Liver (tissue), 3 donors: Measurements from ENCODE around the gene JAG1.

ENCODE experiments used
- EGR1 ChIP-seq, 2 donors: IDR thresholded peaks; 2 replicates each; pipeline ENCODE4 v1.6.1; 2016 to 2018; ENCODE audit warnings: antibody characterized with exemption in 2 of 2, low read depth in 2 of 2
- FOXA1 ChIP-seq: IDR thresholded peaks from 2 replicates; pipeline ENCODE4 v1.6.1; 2016; ENCODE audit warnings: antibody characterized with exemption
- FOXA2 ChIP-seq: IDR thresholded peaks from 2 replicates; pipeline ENCODE4 v1.6.1; 2016; ENCODE audit warnings: antibody characterized with exemption
- HNF4A ChIP-seq, 2 donors: conservative IDR thresholded peaks; 2 replicates each; pipeline ENCODE4 v1.6.1; 2016; ENCODE audit warnings: antibody characterized with exemption in 2 of 2, mild to moderate bottlenecking in 2 of 2
- JUND ChIP-seq, 2 donors: IDR thresholded peaks; 2 replicates each; pipeline ENCODE4 v1.6.1; 2016; ENCODE audit warnings: antibody characterized with exemption in 2 of 2
- SP1 ChIP-seq: IDR thresholded peaks from 2 replicates; pipeline ENCODE4 v1.6.1; 2018; ENCODE audit warnings: antibody characterized with exemption, mild to moderate bottlenecking
- TAF1 ChIP-seq: conservative IDR thresholded peaks from 2 replicates; pipeline ENCODE4 v1.6.1; 2016; ENCODE audit warnings: antibody characterized with exemption, mild to moderate bottlenecking
- YY1 ChIP-seq: IDR thresholded peaks from 2 replicates; pipeline ENCODE4 v1.6.1; 2016; ENCODE audit warnings: antibody characterized with exemption, mild to moderate bottlenecking
- TF ChIP-seq, protein P1 (sequence below): fragments of 150-350 bp; IDR thresholded peaks from 2 replicates; pipeline ENCODE4 v1.5.1; 2017; ENCODE audit warnings: improper control_type of control experiment, low read depth, low read length; ENCODE audit not compliant: missing input control
- TF ChIP-seq, protein P2 (sequence below): IDR thresholded peaks from 2 replicates; pipeline ENCODE4 v1.6.1; 2016; ENCODE audit warnings: antibody characterized with exemption
- TF ChIP-seq, protein P3 (sequence below): IDR thresholded peaks from 2 replicates; pipeline ENCODE4 v1.6.1; 2016; ENCODE audit warnings: antibody characterized with exemption, mild to moderate bottlenecking
- TF ChIP-seq, protein P4 (sequence below): IDR thresholded peaks from 2 replicates; pipeline ENCODE4 v1.6.1; 2016; ENCODE audit warnings: antibody characterized with exemption
- donor health status: healthy.
- donor health status: healthy.

DNA sequence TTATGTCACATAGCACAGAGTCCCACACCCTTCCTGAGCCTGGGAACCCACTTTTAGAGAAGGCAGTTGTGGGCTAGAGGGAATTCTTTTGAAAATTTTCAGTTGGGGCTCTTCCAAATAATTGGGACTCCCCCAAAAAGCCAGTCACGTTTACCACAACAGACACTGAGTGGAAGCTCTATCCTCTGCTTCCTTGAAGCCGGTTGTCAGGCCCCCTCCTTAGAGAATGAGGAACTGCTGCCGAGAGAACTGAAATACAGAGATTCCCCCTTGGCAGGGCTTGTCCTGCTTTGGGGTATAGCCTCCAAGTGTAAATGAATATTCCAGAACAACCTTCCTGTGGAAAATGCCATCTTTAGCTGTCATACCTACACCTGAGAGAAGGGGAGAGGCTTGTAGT, 2.7 kb upstream of the JAG1 start:
- TF ChIP-seq, protein P1, sequence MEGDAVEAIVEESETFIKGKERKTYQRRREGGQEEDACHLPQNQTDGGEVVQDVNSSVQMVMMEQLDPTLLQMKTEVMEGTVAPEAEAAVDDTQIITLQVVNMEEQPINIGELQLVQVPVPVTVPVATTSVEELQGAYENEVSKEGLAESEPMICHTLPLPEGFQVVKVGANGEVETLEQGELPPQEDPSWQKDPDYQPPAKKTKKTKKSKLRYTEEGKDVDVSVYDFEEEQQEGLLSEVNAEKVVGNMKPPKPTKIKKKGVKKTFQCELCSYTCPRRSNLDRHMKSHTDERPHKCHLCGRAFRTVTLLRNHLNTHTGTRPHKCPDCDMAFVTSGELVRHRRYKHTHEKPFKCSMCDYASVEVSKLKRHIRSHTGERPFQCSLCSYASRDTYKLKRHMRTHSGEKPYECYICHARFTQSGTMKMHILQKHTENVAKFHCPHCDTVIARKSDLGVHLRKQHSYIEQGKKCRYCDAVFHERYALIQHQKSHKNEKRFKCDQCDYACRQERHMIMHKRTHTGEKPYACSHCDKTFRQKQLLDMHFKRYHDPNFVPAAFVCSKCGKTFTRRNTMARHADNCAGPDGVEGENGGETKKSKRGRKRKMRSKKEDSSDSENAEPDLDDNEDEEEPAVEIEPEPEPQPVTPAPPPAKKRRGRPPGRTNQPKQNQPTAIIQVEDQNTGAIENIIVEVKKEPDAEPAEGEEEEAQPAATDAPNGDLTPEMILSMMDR = no peak
- TF ChIP-seq, protein P2, sequence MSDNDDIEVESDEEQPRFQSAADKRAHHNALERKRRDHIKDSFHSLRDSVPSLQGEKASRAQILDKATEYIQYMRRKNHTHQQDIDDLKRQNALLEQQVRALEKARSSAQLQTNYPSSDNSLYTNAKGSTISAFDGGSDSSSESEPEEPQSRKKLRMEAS = no peak
- TF ChIP-seq JUND (IDR thresholded peaks at IDR 0.05) = no peak
- no peak for TF ChIP-seq EGR1 (IDR thresholded peaks at IDR 0.05; ENCODE audit: low read depth in 2 of 2)
- TF ChIP-seq, protein P3, sequence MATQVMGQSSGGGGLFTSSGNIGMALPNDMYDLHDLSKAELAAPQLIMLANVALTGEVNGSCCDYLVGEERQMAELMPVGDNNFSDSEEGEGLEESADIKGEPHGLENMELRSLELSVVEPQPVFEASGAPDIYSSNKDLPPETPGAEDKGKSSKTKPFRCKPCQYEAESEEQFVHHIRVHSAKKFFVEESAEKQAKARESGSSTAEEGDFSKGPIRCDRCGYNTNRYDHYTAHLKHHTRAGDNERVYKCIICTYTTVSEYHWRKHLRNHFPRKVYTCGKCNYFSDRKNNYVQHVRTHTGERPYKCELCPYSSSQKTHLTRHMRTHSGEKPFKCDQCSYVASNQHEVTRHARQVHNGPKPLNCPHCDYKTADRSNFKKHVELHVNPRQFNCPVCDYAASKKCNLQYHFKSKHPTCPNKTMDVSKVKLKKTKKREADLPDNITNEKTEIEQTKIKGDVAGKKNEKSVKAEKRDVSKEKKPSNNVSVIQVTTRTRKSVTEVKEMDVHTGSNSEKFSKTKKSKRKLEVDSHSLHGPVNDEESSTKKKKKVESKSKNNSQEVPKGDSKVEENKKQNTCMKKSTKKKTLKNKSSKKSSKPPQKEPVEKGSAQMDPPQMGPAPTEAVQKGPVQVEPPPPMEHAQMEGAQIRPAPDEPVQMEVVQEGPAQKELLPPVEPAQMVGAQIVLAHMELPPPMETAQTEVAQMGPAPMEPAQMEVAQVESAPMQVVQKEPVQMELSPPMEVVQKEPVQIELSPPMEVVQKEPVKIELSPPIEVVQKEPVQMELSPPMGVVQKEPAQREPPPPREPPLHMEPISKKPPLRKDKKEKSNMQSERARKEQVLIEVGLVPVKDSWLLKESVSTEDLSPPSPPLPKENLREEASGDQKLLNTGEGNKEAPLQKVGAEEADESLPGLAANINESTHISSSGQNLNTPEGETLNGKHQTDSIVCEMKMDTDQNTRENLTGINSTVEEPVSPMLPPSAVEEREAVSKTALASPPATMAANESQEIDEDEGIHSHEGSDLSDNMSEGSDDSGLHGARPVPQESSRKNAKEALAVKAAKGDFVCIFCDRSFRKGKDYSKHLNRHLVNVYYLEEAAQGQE = no peak
- no peak for TF ChIP-seq SP1
- no peak for TF ChIP-seq YY1
- TF ChIP-seq TAF1 = no peak
- TF ChIP-seq, protein P4, sequence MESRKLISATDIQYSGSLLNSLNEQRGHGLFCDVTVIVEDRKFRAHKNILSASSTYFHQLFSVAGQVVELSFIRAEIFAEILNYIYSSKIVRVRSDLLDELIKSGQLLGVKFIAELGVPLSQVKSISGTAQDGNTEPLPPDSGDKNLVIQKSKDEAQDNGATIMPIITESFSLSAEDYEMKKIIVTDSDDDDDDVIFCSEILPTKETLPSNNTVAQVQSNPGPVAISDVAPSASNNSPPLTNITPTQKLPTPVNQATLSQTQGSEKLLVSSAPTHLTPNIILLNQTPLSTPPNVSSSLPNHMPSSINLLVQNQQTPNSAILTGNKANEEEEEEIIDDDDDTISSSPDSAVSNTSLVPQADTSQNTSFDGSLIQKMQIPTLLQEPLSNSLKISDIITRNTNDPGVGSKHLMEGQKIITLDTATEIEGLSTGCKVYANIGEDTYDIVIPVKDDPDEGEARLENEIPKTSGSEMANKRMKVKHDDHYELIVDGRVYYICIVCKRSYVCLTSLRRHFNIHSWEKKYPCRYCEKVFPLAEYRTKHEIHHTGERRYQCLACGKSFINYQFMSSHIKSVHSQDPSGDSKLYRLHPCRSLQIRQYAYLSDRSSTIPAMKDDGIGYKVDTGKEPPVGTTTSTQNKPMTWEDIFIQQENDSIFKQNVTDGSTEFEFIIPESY = no peak
- no peak for TF ChIP-seq FOXA1
- TF ChIP-seq FOXA2 = no peak
- no peak for TF ChIP-seq HNF4A (conservative IDR thresholded peaks at IDR 0.05)
